ENCODE measurements around the gene GAS5. TPM values are rescaled to one million over a fixed set of nuclear protein-coding genes. Genes with fewer than 3 reads are reported as not detected.
"Not testable (repeated sequence)": the region's sequence is repeated elsewhere in the genome, so short reads cannot be mapped to it uniquely, and the experiment has no call there.

Gene GAS5
- total RNA-seq, 1 donor from 2014 or later, result 701 TPM

DNA sequence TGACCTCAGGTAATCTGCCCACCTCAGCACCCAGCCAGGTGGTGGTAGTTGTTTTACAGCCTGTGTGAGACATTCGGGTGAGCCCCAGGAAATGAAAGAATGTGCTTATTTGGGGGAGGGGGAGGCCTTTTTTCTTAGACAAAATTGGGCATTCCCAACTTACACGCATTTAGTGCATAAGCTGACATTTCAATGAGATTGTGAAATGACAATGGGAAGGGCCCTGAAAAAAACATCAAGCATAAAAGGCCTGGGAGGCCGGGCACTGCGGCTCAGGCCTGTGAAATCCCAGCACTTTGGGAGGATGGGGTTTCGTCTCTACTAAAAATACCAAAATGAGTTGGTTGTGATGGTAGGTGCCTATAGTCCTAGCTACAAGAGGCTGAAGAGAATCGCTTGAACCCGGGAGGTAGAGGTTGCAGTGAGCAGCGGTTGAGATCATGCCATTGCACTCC, 5.0 kb downstream of the GAS5 start:
- TF ChIP-seq, protein P1, sequence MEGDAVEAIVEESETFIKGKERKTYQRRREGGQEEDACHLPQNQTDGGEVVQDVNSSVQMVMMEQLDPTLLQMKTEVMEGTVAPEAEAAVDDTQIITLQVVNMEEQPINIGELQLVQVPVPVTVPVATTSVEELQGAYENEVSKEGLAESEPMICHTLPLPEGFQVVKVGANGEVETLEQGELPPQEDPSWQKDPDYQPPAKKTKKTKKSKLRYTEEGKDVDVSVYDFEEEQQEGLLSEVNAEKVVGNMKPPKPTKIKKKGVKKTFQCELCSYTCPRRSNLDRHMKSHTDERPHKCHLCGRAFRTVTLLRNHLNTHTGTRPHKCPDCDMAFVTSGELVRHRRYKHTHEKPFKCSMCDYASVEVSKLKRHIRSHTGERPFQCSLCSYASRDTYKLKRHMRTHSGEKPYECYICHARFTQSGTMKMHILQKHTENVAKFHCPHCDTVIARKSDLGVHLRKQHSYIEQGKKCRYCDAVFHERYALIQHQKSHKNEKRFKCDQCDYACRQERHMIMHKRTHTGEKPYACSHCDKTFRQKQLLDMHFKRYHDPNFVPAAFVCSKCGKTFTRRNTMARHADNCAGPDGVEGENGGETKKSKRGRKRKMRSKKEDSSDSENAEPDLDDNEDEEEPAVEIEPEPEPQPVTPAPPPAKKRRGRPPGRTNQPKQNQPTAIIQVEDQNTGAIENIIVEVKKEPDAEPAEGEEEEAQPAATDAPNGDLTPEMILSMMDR (IDR thresholded peaks at IDR 0.05), result no peak
- ATAC-seq (ENCODE audit: low read depth), result no peak
- peaks cover 75% of the 10 kb centered on the region for H3K36me3 Mint-ChIP-seq (ENCODE audit: low read depth)
- intact Hi-C loops (cut with micrococcal nuclease), result loop anchor here (10.0 kb wide), 1 partner anchor 882 kb away; no protein-coding TSS in a partner anchor
- peak overlapping the region; percentile 24 for H3K27ac Mint-ChIP-seq
- CTCF ChIA-PET, result no interaction called here
- no peaks in the 10 kb centered on the region for H3K9me3 Mint-ChIP-seq
- peaks cover 51% of the 10 kb centered on the region for H3K4me1 Mint-ChIP-seq
- DNase-seq, result no peak
- H3K27me3 Mint-ChIP-seq, result no peaks in the 10 kb centered on the region
- POLR2A ChIA-PET, result interaction anchor here (0.7 to 1.6 kb wide), 4 partner anchors 8 to 445 kb away, joined by 3 to 6 read pairs (median 4); partner anchors contain the start of genes CENPL and DARS2
- no peak overlapping the region for H3K4me3 Mint-ChIP-seq

DNA sequence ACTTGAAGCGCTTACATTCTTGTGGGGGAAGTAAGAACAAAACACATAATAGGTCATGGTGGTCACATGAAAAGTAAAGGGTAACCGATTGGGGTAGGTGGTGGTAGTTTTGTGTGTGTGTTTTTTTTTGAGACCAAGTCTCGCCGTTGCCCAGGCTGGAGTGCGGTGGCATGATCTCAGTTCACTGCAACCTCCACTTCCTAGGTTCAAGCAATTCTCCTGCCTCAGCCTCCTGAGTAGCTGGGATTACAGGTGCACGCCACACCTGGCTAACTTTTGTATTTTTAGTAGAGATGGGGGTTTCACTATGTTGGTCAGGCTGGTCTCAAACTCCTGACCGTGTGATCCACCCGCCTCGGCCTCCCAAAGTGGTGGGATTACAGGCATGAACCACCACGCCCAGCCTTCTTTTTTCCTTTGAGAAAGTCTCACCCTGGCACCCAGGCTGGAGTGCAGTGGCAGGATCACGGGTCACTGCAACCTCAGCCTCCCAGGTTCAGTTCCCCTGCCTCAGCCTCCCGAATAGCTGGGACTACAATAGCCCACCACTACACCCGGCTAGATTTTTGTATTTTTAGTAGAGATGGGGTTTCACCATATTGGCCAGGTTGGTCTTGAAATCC, 5.5 kb downstream of the GAS5 start:
- H3K4me1 Mint-ChIP-seq, result peaks cover 47% of the 10 kb centered on the region
- H3K4me3 Mint-ChIP-seq, DNase-seq, CTCF ChIA-PET, H3K9me3 Mint-ChIP-seq, H3K27me3 Mint-ChIP-seq: not testable (repeated sequence)
- H3K27ac Mint-ChIP-seq, result peak overlapping the region; percentile 24
- POLR2A ChIA-PET, result interaction anchor here (0.7 to 1.7 kb wide), 4 partner anchors 7 to 448 kb away, joined by 3 to 11 read pairs (median 5); partner anchors contain the start of genes CENPL and DARS2
- peaks cover 75% of the 10 kb centered on the region for H3K36me3 Mint-ChIP-seq (ENCODE audit: low read depth)
- intact Hi-C loops (cut with micrococcal nuclease), result loop anchor here (10.0 kb wide), 1 partner anchor 883 kb away; no protein-coding TSS in a partner anchor
- peak; percentile 10 for ATAC-seq (ENCODE audit: low read depth)

DNA sequence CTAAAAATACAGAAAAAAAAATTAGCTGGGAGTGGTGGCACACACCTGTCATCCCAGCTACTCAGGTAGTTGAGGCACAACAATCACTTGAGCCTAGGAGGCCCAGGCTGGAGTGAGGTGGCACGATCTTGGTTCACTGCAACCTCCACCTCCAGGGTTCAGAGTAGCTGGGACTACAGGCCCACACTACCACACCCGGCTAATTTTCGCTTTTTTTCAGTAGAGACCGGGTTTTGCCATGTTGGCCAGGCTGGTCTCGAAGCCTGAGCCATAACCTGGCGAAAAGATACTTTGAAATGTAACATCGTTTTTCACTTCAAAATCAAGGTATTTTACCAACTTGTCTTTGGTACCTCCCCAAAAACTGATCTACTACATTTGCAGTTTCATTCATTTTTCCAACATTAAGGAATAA, 6.1 kb downstream of the GAS5 start:
- no peak for DNase-seq
- Mint-ChIP-seq H3K9me3 (no peaks in the 10 kb centered on the region), H3K4me1 (peaks cover 42% of the 10 kb centered on the region), H3K4me3 (no peak overlapping the region), H3K27me3 (no peaks in the 10 kb centered on the region), H3K36me3 (ENCODE audit: low read depth) (peaks cover 74% of the 10 kb centered on the region), H3K27ac (peak overlapping the region; percentile 24)
- POLR2A ChIA-PET, result interaction anchor here (1.6 to 1.7 kb wide), 2 partner anchors 37 to 448 kb away, joined by 3 to 11 read pairs; partner anchors contain the start of genes CENPL and DARS2
- no peak for ATAC-seq (ENCODE audit: low read depth)
- TF ChIP-seq, protein P1 (IDR thresholded peaks at IDR 0.05), result no peak
- CTCF ChIA-PET, result no interaction called here
- intact Hi-C loops (cut with micrococcal nuclease), result loop anchor here (10.0 kb wide), 1 partner anchor 883 kb away; no protein-coding TSS in a partner anchor

DNA sequence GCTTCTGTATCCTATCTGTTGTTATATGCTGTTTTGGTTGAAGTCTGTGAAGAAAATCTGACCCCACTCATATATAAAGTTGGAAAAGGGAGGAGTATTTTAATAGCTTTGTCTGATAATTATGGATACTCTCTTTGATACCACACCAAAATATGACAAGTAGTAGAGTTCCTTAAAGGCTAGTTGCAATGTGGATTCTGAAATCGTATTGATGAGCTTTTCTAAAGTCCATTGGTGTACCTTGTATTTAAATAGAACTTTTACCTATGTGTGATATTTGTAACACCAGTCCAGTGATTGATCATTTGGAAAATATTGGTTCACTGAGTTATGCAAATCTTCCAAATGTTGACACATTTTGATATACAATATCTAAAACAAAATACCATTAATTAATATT, 7.7 kb downstream of the GAS5 start:
- TF ChIP-seq, protein P1 (IDR thresholded peaks at IDR 0.05), result no peak
- POLR2A ChIA-PET, result interaction anchor here (1.1 to 2.0 kb wide), 3 partner anchors 9 to 74 kb away, joined by 3 to 13 read pairs (median 4); partner anchors contain the start of gene ZBTB37
- no peaks in the 10 kb centered on the region for H3K27me3 Mint-ChIP-seq
- H3K36me3 Mint-ChIP-seq (ENCODE audit: low read depth), result peaks cover 73% of the 10 kb centered on the region
- H3K4me1 Mint-ChIP-seq, result peaks cover 26% of the 10 kb centered on the region
- no peak for DNase-seq
- no peaks in the 10 kb centered on the region for H3K9me3 Mint-ChIP-seq
- ATAC-seq (ENCODE audit: low read depth), result no peak
- no peak overlapping the region for H3K27ac Mint-ChIP-seq
- H3K4me3 Mint-ChIP-seq, result no peak overlapping the region
- CTCF ChIA-PET, result no interaction called here
- intact Hi-C loops (cut with micrococcal nuclease), result loop anchor here (10.0 kb wide), 1 partner anchor 885 kb away; no protein-coding TSS in a partner anchor

DNA sequence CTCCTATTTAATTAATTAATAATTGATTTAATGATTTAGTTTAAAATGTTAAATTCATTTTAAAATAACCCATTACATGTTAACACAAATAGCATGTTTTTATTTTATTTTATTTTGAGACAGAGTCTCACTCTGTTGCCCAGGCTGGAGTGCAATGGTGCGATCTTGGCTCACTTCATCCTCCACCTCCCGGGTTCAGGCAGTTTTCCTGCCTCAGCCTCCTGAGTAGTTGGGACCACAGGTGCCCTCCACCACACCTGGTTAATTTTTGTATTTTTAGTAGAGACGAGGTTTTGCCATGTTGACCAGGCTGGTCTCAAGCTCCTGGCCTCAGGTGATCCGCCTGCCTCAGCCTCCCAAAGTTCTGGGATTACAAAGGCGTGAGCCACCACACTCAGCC, 8.2 kb downstream of the GAS5 start:
- ATAC-seq (ENCODE audit: low read depth); intact Hi-C loops (cut with micrococcal nuclease); H3K9me3 Mint-ChIP-seq; CTCF ChIA-PET; H3K27ac Mint-ChIP-seq; H3K4me3 Mint-ChIP-seq; H3K27me3 Mint-ChIP-seq; DNase-seq: not testable (repeated sequence)
- Mint-ChIP-seq H3K4me1 (peaks cover 20% of the 10 kb centered on the region), H3K36me3 (ENCODE audit: low read depth) (peaks cover 73% of the 10 kb centered on the region)
- POLR2A ChIA-PET, result interaction anchor here (1.3 to 2.0 kb wide), 2 partner anchors 8 to 9 kb away, joined by 3 to 13 read pairs; partner anchors contain the start of gene ZBTB37

DNA sequence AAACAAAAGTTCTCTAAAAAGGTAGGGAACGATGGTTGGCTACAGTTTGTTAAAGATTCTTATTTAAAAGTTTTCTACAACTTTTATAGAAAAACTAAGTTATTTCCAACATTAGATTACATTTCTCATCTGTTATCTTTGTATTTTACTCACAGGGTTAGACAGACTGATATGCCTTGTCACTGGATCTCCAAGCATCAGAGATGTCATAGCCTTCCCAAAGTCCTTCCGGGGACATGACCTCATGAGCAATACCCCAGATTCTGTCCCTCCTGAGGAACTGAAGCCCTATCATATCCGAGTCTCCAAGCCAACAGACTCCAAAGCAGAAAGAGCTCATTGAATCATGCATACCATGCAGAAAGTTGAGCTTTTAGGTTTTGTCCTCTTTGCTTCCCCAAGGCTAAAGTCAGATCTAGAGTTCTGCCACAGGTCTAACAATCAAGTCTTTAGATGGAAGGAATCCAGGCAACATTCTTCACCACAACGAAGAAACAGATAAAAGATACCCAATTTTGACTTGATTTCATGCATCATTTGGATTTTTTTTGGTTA, 10.3 kb downstream of the GAS5 start:
- ChIA-PET CTCF (no interaction called here), POLR2A (interaction anchor here (0.8 to 1.4 kb wide), 3 partner anchors 8 to 11 kb away, joined by 3 to 5 read pairs (median 3); partner anchors contain the start of genes GAS5 and ZBTB37)
- Mint-ChIP-seq H3K36me3 (ENCODE audit: low read depth) (peaks cover 72% of the 10 kb centered on the region), H3K27ac (no peak overlapping the region), H3K4me3 (no peak overlapping the region), H3K9me3 (no peaks in the 10 kb centered on the region), H3K4me1 (peaks cover 4% of the 10 kb centered on the region), H3K27me3 (no peaks in the 10 kb centered on the region)
- TF ChIP-seq, protein P1 (IDR thresholded peaks at IDR 0.05), result no peak
- DNase-seq (no peak), ATAC-seq (ENCODE audit: low read depth) (no peak)
- intact Hi-C loops (cut with micrococcal nuclease), result no loop called here
